Activated naive CD8-positive, alpha-beta T cell treated with anti-CD3 and anti-CD28 coated beads, Interleukin-2, amount 10 ng/mL, durations not matched to agents 7 days and 5 days (primary cell): ENCODE results near the gene BICRAL. TPM values are rescaled to one million over a fixed set of nuclear protein-coding genes. Genes with fewer than 3 reads are reported as not detected.
"Not testable (repeated sequence)": the region's sequence is repeated elsewhere in the genome, so short reads cannot be mapped to it uniquely, and the experiment has no call there.

Experiments used
- ATAC-seq: fragments of 150-1000 bp; cut with Tn5 transposase; one replicate; pipeline ENCODE4 v1.10.0; 2021; ENCODE audit warnings: low read depth, moderate library complexity
- POLR2A ChIA-PET: fragments of 350-600 bp; sonication (Branson Sonifier 250); formaldehyde crosslinking; loops from one replicate; lab custom pipeline; 2021; ENCODE audit warnings: antibody characterized with exemption; lab: Charles Lee
- DNase-seq: peaks from one replicate; pipeline ENCODE4 v3.0.0; 2021
- H3K27ac Mint-ChIP-seq: one replicate; pipeline ENCODE4 v1.8.0; 2022; ENCODE audit warnings: mild to moderate bottlenecking, mixed read lengths
- H3K27me3 Mint-ChIP-seq: one replicate; pipeline ENCODE4 v1.8.0; 2022; ENCODE audit warnings: mild to moderate bottlenecking, moderate library complexity, mixed read lengths
- H3K36me3 Mint-ChIP-seq: one replicate; pipeline ENCODE4 v1.8.0; 2021; ENCODE audit warnings: mild to moderate bottlenecking, mixed read lengths
- H3K4me1 Mint-ChIP-seq: one replicate; pipeline ENCODE4 v1.8.0; 2021; ENCODE audit warnings: mixed read lengths
- H3K4me3 Mint-ChIP-seq: one replicate; pipeline ENCODE4 v1.8.0; 2022; ENCODE audit warnings: mild to moderate bottlenecking, moderate library complexity, mixed read lengths
- H3K9me3 Mint-ChIP-seq: one replicate; pipeline ENCODE4 v1.8.0; 2021; ENCODE audit warnings: mixed read lengths
- total RNA-seq, 2 experiments: library from RNA; stranded (reverse); gene quantifications; one replicate each; pipeline ENCODE4 v1.2.3, GENCODE V29; 2021

Gene BICRAL
- total RNA-seq, 2 experiments from 2014 or later: 28.3 to 29.6 TPM

- ATAC-seq, H3K36me3 Mint-ChIP-seq, DNase-seq, H3K27me3 Mint-ChIP-seq, H3K27ac Mint-ChIP-seq, POLR2A ChIA-PET, H3K9me3 Mint-ChIP-seq: not testable (repeated sequence)
- H3K4me1 Mint-ChIP-seq: peaks cover 16% of the 10 kb centered on the region
- peak overlapping the region; percentile 47 for H3K4me3 Mint-ChIP-seq
Observed at GRCh38 chr6:42902429-42903263, 120.8 kb downstream of the BICRAL start.

GRCh38 chr6:42904467-42904866, 122.6 kb downstream of the BICRAL start:
- DNase-seq (no peak), ATAC-seq (no peak)
- POLR2A ChIA-PET: interaction anchor here (0.7 kb wide), 1 partner anchor 209 kb away, joined by 7 read pairs; no protein-coding TSS in a partner anchor
- Mint-ChIP-seq H3K36me3 (no peaks in the 10 kb centered on the region), H3K9me3 (no peaks in the 10 kb centered on the region), H3K27me3 (no peaks in the 10 kb centered on the region), H3K27ac (no peak overlapping the region), H3K4me3 (no peak overlapping the region), H3K4me1 (peaks cover 12% of the 10 kb centered on the region)

- Mint-ChIP-seq H3K27me3 (peaks cover 5% of the 10 kb centered on the region), H3K36me3 (no peaks in the 10 kb centered on the region), H3K9me3 (no peaks in the 10 kb centered on the region), H3K27ac (no peak overlapping the region), H3K4me1 (peaks cover 4% of the 10 kb centered on the region), H3K4me3 (no peak overlapping the region)
- POLR2A ChIA-PET: no interaction called here
- ATAC-seq: no peak
- no peak for DNase-seq
Observed at GRCh38 chr6:42907336-42907735, 125.5 kb downstream of the BICRAL start.

- Mint-ChIP-seq H3K36me3 (no peaks in the 10 kb centered on the region), H3K9me3 (no peaks in the 10 kb centered on the region), H3K4me1 (peaks cover 3% of the 10 kb centered on the region), H3K27ac (no peak overlapping the region), H3K4me3 (no peak overlapping the region), H3K27me3 (peaks cover 17% of the 10 kb centered on the region)
- POLR2A ChIA-PET: no interaction called here
- DNase-seq: no peak
- no peak for ATAC-seq
Observed at GRCh38 chr6:42909835-42910234, 128.0 kb downstream of the BICRAL start.

GRCh38 chr6:42911171-42912021, 129.5 kb downstream of the BICRAL start:
- ATAC-seq: no peak
- Mint-ChIP-seq H3K4me3 (peak overlapping the region; percentile 50), H3K27ac (no peak overlapping the region), H3K9me3 (no peaks in the 10 kb centered on the region), H3K36me3 (no peaks in the 10 kb centered on the region), H3K27me3 (peaks cover 18% of the 10 kb centered on the region), H3K4me1 (peaks cover 3% of the 10 kb centered on the region)
- POLR2A ChIA-PET: no interaction called here
- no peak for DNase-seq

GRCh38 chr6:42914546-42914945, 132.7 kb downstream of the BICRAL start:
- no peaks in the 10 kb centered on the region for H3K9me3 Mint-ChIP-seq
- DNase-seq: no peak
- ATAC-seq: no peak
- H3K27ac Mint-ChIP-seq: no peak overlapping the region
- H3K36me3 Mint-ChIP-seq: no peaks in the 10 kb centered on the region
- POLR2A ChIA-PET: interaction anchor here (1.5 to 3.9 kb wide), 2 partner anchors 14 to 15 kb away, joined by 5 to 15 read pairs; partner anchors contain the start of gene CNPY3
- peaks cover 18% of the 10 kb centered on the region for H3K27me3 Mint-ChIP-seq
- no peak overlapping the region for H3K4me3 Mint-ChIP-seq
- peaks cover 3% of the 10 kb centered on the region for H3K4me1 Mint-ChIP-seq

GRCh38 chr6:42915732-42916131, 133.9 kb downstream of the BICRAL start, which contains the start of gene PTCRA:
TSS of gene PTCRA (plus strand) at chr6:42916053. CDS start at chr6:42916070, 17 bp downstream.
- no peak within 1 kb of the TSS for H3K4me3 Mint-ChIP-seq
- peaks cover 18% of the 10 kb centered on the region for H3K27me3 Mint-ChIP-seq
- peaks cover 3% of the 10 kb centered on the region for H3K4me1 Mint-ChIP-seq
- no peaks in the 10 kb centered on the region for H3K36me3 Mint-ChIP-seq
- POLR2A ChIA-PET: interaction anchor here (3.9 kb wide), 1 partner anchor 14 kb away, joined by 15 read pairs; the partner anchor contains the start of gene CNPY3
- DNase-seq (no peak), ATAC-seq (peak; percentile 26)
- no peaks in the 10 kb centered on the region for H3K9me3 Mint-ChIP-seq
- no peak within 1 kb of the TSS for H3K27ac Mint-ChIP-seq

GRCh38 chr6:42916288-42916687, 134.4 kb downstream of the BICRAL start:
- Mint-ChIP-seq H3K27me3 (peaks cover 15% of the 10 kb centered on the region), H3K9me3 (no peaks in the 10 kb centered on the region), H3K4me1 (peaks cover 1% of the 10 kb centered on the region), H3K4me3 (no peak overlapping the region), H3K36me3 (no peaks in the 10 kb centered on the region), H3K27ac (no peak overlapping the region)
- ATAC-seq: peak; percentile 26
- DNase-seq: no peak
- POLR2A ChIA-PET: interaction anchor here (3.9 kb wide), 1 partner anchor 13 kb away, joined by 15 read pairs; the partner anchor contains the start of gene CNPY3

Other genes starting within 250 kb of the BICRAL start
- gene UBR2, start 218.0 kb upstream of the BICRAL start, total RNA-seq: 10 to 100 TPM; 37.2 to 38.6 TPM
- under 1 TPM; 0.08 to 0.09 TPM for gene PRPH2, start 59.5 kb upstream of the BICRAL start, total RNA-seq
- 10 to 100 TPM; 48.6 to 50.4 TPM for gene TBCC, start 35.9 kb upstream of the BICRAL start, total RNA-seq
- 10 to 100 TPM; 77.6 to 79.3 TPM for gene RPL7L1, start 97.6 kb downstream of the BICRAL start, total RNA-seq
- gene PTCRA, start 134.0 kb downstream of the BICRAL start, total RNA-seq: not detected
- 10 to 100 TPM; 90.8 to 91.4 TPM for gene CNPY3, start 147.4 kb downstream of the BICRAL start, total RNA-seq
- gene GNMT, start 178.7 kb downstream of the BICRAL start, total RNA-seq: 1 to 10 TPM; 1.0 to 1.2 TPM
- 10 to 100 TPM; 27.1 to 27.6 TPM for gene PEX6, start 197.1 kb downstream of the BICRAL start, total RNA-seq
- gene PPP2R5D, start 202.5 kb downstream of the BICRAL start, total RNA-seq: 10 to 100 TPM; 54.7 to 58.8 TPM
- gene MEA1, start 231.9 kb downstream of the BICRAL start, total RNA-seq: 10 to 100 TPM; 61.2 to 70.1 TPM
- 10 to 100 TPM; 69.4 to 69.9 TPM for gene KLHDC3, start 232.2 kb downstream of the BICRAL start, total RNA-seq
- gene RRP36, start 239.6 kb downstream of the BICRAL start, total RNA-seq: 10 to 100 TPM; 63.8 to 65.6 TPM